ENCODE measurements around the gene SLC22A31. TPM values are rescaled to one million over a fixed set of nuclear protein-coding genes. Genes with fewer than 3 reads are reported as not detected.

Gene SLC22A31
- total and polyA plus RNA-seq, 2 donors (not counting 1 experiment from before 2014, with no cell fraction given): 0.17 to 0.24 TPM

DNA sequence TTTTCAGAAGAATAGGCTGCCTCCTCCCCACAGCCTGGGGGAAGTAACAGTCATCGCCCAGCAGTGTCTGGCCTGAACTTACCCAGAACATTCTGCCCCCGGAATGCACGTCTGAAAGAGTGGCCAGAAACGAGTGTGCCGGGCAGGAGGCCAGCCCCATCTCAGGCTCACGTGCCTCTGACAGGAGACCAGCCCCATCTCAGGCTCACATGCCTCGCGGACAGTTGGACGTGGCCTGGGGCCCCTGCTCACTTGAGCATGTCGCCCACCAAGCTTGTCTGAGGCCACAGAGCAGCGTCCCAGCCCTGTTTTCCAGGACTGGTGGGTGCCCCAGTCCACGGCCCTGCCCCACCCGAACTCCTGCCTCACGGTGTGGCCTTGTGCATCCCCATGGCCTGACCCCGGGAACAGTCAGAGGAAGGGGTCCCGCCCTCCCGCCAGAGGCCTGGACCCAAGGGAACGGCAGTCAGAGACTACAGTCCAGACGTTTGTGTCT is 45.1 kb downstream of the SLC22A31 start:
- Histone ChIP-seq H3K9me3 (ENCODE audit: control insufficient read depth, insufficient read depth, low read depth, low read length) (no peaks in the 10 kb centered on the region), H3K9ac (ENCODE audit: insufficient read depth, low read length) (peak overlapping the region; percentile 8), H4K20me1 (ENCODE audit: control insufficient read depth, extremely low read depth, insufficient read depth, low read length) (no peaks in the 10 kb centered on the region), H3K79me2 (ENCODE audit: control insufficient read depth, insufficient read depth, low read length) (no peaks in the 10 kb centered on the region), H3K4me2 (ENCODE audit: extremely low read depth, insufficient read depth, low read length) (no peak overlapping the region), H3K4me3 (replicated peaks in 1 of 4; ENCODE audit: control extremely low read depth in 1 of 4, insufficient read depth in 1 of 4, low read depth in 3 of 4, low read length in 4 of 4) (no peak overlapping the region), H2AFZ (ENCODE audit: low read length) (no peak overlapping the region), H3K27me3 (ENCODE audit: control insufficient read depth, insufficient read depth, low read length) (no peaks in the 10 kb centered on the region), H3K4me1 (ENCODE audit: control insufficient read depth, extremely low read depth, insufficient read depth, low read length) (peaks cover 5% of the 10 kb centered on the region), H3K36me3 (ENCODE audit: control insufficient read depth, insufficient read depth, low read length) (peaks cover 4% of the 10 kb centered on the region), H3K27ac (ENCODE audit: insufficient read depth, low read length) (peak overlapping the region; percentile 12)
- DNase-seq (ENCODE audit: low read depth in 2 of 2): peak; percentile 60 to 87
- no peak for TF ChIP-seq EZH2 (IDR thresholded peaks at IDR 0.05; ENCODE audit: low read length, missing control alignments)
- TF ChIP-seq, protein P1, sequence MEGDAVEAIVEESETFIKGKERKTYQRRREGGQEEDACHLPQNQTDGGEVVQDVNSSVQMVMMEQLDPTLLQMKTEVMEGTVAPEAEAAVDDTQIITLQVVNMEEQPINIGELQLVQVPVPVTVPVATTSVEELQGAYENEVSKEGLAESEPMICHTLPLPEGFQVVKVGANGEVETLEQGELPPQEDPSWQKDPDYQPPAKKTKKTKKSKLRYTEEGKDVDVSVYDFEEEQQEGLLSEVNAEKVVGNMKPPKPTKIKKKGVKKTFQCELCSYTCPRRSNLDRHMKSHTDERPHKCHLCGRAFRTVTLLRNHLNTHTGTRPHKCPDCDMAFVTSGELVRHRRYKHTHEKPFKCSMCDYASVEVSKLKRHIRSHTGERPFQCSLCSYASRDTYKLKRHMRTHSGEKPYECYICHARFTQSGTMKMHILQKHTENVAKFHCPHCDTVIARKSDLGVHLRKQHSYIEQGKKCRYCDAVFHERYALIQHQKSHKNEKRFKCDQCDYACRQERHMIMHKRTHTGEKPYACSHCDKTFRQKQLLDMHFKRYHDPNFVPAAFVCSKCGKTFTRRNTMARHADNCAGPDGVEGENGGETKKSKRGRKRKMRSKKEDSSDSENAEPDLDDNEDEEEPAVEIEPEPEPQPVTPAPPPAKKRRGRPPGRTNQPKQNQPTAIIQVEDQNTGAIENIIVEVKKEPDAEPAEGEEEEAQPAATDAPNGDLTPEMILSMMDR (conservative IDR thresholded peaks at IDR 0.05 in 1 of 2, IDR thresholded peaks at IDR 0.05 in 1 of 2; ENCODE audit: low read depth in 1 of 2, low read length in 2 of 2): no peak

DNA sequence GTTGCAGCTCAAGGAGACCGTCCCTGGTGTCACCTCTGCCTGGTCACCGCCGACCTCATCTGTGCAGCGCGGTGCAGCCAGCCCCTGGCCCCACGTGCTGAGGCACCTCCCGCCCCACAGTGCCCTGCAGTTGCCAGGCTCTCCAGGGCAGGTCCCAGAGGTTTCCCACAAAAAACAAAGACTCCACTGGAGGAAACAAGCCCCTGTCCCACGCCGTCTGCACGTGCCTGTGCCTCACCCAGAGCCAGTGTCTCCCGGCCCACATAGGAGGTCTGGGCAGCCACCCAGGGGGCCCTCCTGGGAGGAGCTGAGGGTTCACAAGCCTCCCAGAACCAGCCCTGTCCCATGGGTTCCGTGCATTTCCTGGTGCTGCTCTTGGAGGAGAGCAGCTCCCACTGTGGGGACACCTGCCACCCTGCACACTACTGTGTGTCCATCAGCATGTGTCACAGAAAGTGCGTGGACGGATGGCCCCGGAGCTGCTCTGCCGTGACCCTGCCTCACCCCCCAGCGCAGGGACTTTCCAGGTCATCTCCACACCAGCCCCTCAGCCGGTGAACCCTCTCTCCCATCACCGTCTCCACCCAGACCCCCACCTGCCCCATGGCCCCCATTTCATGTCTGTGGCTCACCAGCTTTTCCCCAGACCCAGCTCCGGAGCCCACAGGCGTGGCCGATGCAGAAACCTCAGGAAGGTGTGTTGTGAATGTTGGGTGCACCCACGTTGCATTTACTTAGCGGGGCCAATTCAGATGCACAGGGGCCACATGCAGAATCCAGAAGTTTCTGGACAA is 45.8 kb downstream of the SLC22A31 start:
- Histone ChIP-seq H3K9me3 (ENCODE audit: control insufficient read depth, insufficient read depth, low read depth, low read length) (no peaks in the 10 kb centered on the region), H3K9ac (ENCODE audit: insufficient read depth, low read length) (no peak overlapping the region), H3K79me2 (ENCODE audit: control insufficient read depth, insufficient read depth, low read length) (no peaks in the 10 kb centered on the region), H3K36me3 (ENCODE audit: control insufficient read depth, insufficient read depth, low read length) (peaks cover 4% of the 10 kb centered on the region), H3K4me1 (ENCODE audit: control insufficient read depth, extremely low read depth, insufficient read depth, low read length) (peaks cover 5% of the 10 kb centered on the region), H3K4me2 (ENCODE audit: extremely low read depth, insufficient read depth, low read length) (no peak overlapping the region), H2AFZ (ENCODE audit: low read length) (no peak overlapping the region), H4K20me1 (ENCODE audit: control insufficient read depth, extremely low read depth, insufficient read depth, low read length) (no peaks in the 10 kb centered on the region), H3K27me3 (ENCODE audit: control insufficient read depth, insufficient read depth, low read length) (no peaks in the 10 kb centered on the region), H3K27ac (ENCODE audit: insufficient read depth, low read length) (no peak overlapping the region), H3K4me3 (replicated peaks in 1 of 4; ENCODE audit: control extremely low read depth in 1 of 4, insufficient read depth in 1 of 4, low read depth in 3 of 4, low read length in 4 of 4) (no peak overlapping the region)
- TF ChIP-seq EZH2 (IDR thresholded peaks at IDR 0.05; ENCODE audit: low read length, missing control alignments): no peak
- TF ChIP-seq, protein P1 (conservative IDR thresholded peaks at IDR 0.05 in 1 of 2, IDR thresholded peaks at IDR 0.05 in 1 of 2; ENCODE audit: low read depth in 1 of 2, low read length in 2 of 2): no peak
- DNase-seq (ENCODE audit: low read depth in 2 of 2): no peak

DNA sequence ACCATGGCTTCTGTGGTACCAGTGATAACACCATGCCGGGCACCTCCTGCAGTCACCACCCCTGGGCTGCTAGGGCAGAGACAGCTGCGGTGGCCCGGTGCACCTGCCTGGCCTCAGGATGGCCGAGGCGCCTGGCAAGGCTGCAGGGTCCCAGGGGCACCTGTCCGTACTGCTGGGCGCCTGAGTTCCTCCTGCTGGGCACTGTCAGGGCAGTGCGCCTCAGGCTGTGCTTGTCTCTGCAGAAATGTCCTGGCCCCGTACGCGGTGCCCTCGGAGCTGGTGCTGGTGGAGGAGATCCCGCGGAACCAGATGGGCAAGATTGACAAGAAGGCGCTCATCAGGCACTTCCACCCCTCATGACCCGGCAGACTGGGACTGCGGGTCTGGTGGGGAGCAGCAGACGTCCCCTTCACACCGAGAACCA is 46.5 kb downstream of the SLC22A31 start:
- no peak for DNase-seq (ENCODE audit: low read depth in 2 of 2)
- Histone ChIP-seq H3K79me2 (ENCODE audit: control insufficient read depth, insufficient read depth, low read length) (no peaks in the 10 kb centered on the region), H3K9ac (ENCODE audit: insufficient read depth, low read length) (no peak overlapping the region), H4K20me1 (ENCODE audit: control insufficient read depth, extremely low read depth, insufficient read depth, low read length) (no peaks in the 10 kb centered on the region), H3K36me3 (ENCODE audit: control insufficient read depth, insufficient read depth, low read length) (peaks cover 4% of the 10 kb centered on the region), H3K4me2 (ENCODE audit: extremely low read depth, insufficient read depth, low read length) (no peak overlapping the region), H3K27ac (ENCODE audit: insufficient read depth, low read length) (no peak overlapping the region), H3K4me3 (replicated peaks in 1 of 4; ENCODE audit: control extremely low read depth in 1 of 4, insufficient read depth in 1 of 4, low read depth in 3 of 4, low read length in 4 of 4) (no peak overlapping the region), H3K9me3 (ENCODE audit: control insufficient read depth, insufficient read depth, low read depth, low read length) (no peaks in the 10 kb centered on the region), H2AFZ (ENCODE audit: low read length) (no peak overlapping the region), H3K27me3 (ENCODE audit: control insufficient read depth, insufficient read depth, low read length) (no peaks in the 10 kb centered on the region), H3K4me1 (ENCODE audit: control insufficient read depth, extremely low read depth, insufficient read depth, low read length) (peaks cover 5% of the 10 kb centered on the region)
- TF ChIP-seq, protein P1 (conservative IDR thresholded peaks at IDR 0.05 in 1 of 2, IDR thresholded peaks at IDR 0.05 in 1 of 2; ENCODE audit: low read depth in 1 of 2, low read length in 2 of 2): no peak
- TF ChIP-seq EZH2 (IDR thresholded peaks at IDR 0.05; ENCODE audit: low read length, missing control alignments): no peak

Measured in fibroblast of lung (primary cell).